Loucy (cell line): ENCODE measurements around the gene IFT43.

Experiments used
- EZH2phosphoT487 ChIP-seq: fragments of 200-600 bp; IDR thresholded peaks from 2 replicates; pipeline ENCODE4 v1.6.1; 2018; ENCODE audit warnings: antibody characterized with exemption, mild to moderate bottlenecking, moderate library complexity, borderline replicate concordance
- TF ChIP-seq, protein P1 (sequence below): fragments of 200-600 bp; sonication (generic); conservative IDR thresholded peaks from 2 replicates; pipeline ENCODE4 v1.5.1; 2014; ENCODE audit warnings: mild to moderate bottlenecking, antibody characterized with exemption, low read length

DNA sequence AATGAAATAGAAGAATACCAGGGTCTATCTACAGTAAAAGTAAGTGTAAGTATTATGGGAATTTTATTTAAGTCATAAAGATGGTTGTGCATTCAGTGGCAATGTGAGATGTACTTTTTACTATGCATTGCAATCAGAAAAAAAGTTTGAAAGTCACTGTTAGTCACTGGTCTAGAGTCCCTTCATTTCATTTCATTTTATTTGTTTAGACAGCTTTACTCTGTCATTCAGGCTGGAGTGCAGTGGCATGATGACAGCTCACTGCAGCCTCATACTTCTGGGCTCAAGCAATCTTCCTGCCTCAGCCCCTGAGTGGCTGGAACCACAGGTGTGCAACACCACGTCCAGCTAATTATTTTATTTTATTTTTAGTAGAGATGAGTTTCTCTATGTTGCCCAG is 46.4 kb upstream of the IFT43 start:
- TF ChIP-seq, protein P1, sequence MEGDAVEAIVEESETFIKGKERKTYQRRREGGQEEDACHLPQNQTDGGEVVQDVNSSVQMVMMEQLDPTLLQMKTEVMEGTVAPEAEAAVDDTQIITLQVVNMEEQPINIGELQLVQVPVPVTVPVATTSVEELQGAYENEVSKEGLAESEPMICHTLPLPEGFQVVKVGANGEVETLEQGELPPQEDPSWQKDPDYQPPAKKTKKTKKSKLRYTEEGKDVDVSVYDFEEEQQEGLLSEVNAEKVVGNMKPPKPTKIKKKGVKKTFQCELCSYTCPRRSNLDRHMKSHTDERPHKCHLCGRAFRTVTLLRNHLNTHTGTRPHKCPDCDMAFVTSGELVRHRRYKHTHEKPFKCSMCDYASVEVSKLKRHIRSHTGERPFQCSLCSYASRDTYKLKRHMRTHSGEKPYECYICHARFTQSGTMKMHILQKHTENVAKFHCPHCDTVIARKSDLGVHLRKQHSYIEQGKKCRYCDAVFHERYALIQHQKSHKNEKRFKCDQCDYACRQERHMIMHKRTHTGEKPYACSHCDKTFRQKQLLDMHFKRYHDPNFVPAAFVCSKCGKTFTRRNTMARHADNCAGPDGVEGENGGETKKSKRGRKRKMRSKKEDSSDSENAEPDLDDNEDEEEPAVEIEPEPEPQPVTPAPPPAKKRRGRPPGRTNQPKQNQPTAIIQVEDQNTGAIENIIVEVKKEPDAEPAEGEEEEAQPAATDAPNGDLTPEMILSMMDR, result no peak
- no peak for TF ChIP-seq EZH2phosphoT487
